Ovary (tissue), 3 donors: Measurements from ENCODE around the gene RAPGEF2.

Source experiments
- EP300 ChIP-seq: sonication (generic); formaldehyde crosslinking; IDR thresholded peaks from one replicate; pipeline ENCODE4 v1.6.1; 2017; ENCODE audit warnings: antibody characterized with exemption
- POLR2A ChIP-seq: fragments of 450-650 bp; IDR thresholded peaks from one replicate; pipeline ENCODE4 v1.6.1; 2017; ENCODE audit warnings: antibody characterized with exemption, mild to moderate bottlenecking, moderate library complexity
- TF ChIP-seq, protein P1 (sequence below), 3 donors: fragments of 450-650 bp in 2 of 3; fragments of 200-600 bp in 1 of 3; IDR thresholded peaks; one replicate each; pipeline versions ENCODE4 v1.5.1 to v1.8.0; 2016 to 2022; ENCODE audit warnings: antibody characterized with exemption in 3 of 3, mild to moderate bottlenecking in 1 of 3
- donor health status: DM: no; HTN: no; CAD: no.

DNA sequence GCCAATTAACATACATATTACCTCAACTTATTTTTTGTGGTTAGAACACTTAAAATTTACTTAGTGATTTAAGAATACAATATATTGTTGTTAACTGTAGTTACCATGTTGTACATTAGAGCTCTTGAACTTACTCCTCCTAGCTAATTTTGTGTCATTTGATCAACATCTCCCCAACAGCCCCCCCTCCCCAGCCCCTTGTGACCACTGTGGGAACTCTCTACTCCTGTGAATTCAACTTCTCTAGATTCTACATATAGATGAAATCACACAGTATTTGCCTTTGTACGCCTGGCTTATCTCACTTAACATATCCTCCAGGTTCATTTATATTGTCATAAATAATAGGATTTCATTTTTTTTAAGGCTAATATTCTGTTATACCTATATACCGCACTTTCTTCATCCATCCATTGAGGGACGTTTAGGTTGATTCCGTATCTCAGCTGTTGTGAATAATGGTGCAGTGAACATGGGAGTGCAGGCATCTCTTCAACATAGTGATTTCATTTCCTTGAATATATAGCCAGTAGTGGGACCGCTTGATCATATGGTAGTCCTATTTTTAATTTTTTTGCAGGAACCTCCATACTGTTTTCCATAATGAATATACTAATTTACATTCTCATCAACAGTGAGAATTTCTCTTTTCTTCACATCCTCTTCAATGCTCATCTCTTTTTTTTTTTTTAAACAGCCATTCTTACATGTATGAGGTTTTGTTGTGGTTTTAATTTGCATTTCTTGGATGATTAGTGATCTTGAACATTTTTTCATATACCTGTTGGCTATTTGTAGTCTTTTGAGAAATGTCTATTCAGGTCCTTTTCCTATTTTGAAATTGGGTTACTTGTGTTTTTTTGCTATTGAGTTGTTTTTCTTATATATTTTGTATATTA is 66.8 kb downstream of the RAPGEF2 start:
- TF ChIP-seq POLR2A (no peak), EP300 (no peak)
- TF ChIP-seq, protein P1, sequence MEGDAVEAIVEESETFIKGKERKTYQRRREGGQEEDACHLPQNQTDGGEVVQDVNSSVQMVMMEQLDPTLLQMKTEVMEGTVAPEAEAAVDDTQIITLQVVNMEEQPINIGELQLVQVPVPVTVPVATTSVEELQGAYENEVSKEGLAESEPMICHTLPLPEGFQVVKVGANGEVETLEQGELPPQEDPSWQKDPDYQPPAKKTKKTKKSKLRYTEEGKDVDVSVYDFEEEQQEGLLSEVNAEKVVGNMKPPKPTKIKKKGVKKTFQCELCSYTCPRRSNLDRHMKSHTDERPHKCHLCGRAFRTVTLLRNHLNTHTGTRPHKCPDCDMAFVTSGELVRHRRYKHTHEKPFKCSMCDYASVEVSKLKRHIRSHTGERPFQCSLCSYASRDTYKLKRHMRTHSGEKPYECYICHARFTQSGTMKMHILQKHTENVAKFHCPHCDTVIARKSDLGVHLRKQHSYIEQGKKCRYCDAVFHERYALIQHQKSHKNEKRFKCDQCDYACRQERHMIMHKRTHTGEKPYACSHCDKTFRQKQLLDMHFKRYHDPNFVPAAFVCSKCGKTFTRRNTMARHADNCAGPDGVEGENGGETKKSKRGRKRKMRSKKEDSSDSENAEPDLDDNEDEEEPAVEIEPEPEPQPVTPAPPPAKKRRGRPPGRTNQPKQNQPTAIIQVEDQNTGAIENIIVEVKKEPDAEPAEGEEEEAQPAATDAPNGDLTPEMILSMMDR (IDR thresholded peaks at IDR 0.05) = no peak
